HL-60/S4 (cell line): Measurements from ENCODE around the gene ELAC2.

Source experiments
- in situ Hi-C: fragments of 300-500 bp; cut with MboI; formaldehyde crosslinking; loops from 2 replicates; pipeline ENCODE4 v1.14.3; 2022; ENCODE audit warnings: low sequenced_read_pairs

ELAC2 gene

GRCh38 chr17:12958786-12959185 is 59.0 kb downstream of the ELAC2 start:
- in situ Hi-C loops = no loop called here

- in situ Hi-C loops = no loop called here
Observed at GRCh38 chr17:12955521-12955920, 62.3 kb downstream of the ELAC2 start.

- in situ Hi-C loops = no loop called here
Observed at GRCh38 chr17:12953156-12953555, 64.7 kb downstream of the ELAC2 start.

- in situ Hi-C loops = no loop called here
Observed at GRCh38 chr17:12952012-12952411, 65.8 kb downstream of the ELAC2 start.

GRCh38 chr17:12947047-12947446 is 70.8 kb downstream of the ELAC2 start:
- in situ Hi-C loops = no loop called here
